ENCODE measurements around the gene CDKN2B.

DNA sequence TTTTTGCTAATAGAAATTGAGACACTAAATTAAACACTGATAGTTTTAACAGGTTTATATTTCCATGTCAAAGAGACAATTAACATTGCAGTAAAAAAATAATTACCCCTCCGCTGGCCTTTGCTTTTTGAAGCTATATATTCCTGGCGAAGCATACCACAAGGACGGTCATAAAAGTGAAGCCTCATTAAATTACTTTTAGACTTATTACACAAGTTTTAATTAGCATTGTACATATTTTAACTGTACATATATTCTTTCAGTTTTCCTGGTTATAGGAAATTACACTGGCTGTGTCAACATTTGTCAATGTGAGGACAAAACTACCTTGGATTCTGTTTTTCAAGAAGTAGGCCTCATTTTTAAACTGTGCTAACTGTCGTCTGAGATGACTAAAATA lies 16.1 kb downstream of the CDKN2B start:
- TF ChIP-seq, protein P1, sequence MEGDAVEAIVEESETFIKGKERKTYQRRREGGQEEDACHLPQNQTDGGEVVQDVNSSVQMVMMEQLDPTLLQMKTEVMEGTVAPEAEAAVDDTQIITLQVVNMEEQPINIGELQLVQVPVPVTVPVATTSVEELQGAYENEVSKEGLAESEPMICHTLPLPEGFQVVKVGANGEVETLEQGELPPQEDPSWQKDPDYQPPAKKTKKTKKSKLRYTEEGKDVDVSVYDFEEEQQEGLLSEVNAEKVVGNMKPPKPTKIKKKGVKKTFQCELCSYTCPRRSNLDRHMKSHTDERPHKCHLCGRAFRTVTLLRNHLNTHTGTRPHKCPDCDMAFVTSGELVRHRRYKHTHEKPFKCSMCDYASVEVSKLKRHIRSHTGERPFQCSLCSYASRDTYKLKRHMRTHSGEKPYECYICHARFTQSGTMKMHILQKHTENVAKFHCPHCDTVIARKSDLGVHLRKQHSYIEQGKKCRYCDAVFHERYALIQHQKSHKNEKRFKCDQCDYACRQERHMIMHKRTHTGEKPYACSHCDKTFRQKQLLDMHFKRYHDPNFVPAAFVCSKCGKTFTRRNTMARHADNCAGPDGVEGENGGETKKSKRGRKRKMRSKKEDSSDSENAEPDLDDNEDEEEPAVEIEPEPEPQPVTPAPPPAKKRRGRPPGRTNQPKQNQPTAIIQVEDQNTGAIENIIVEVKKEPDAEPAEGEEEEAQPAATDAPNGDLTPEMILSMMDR (IDR thresholded peaks at IDR 0.05): no peak
- no peak for TF ChIP-seq POLR2A (IDR thresholded peaks at IDR 0.05)

All from ovary (tissue), 3 donors.